Upper lobe of right lung (tissue), 1 donor: Measurements from ENCODE around the gene ADAR. TPM values are rescaled to one million over a fixed set of nuclear protein-coding genes. Genes with fewer than 3 reads are reported as not detected.
"Not testable (repeated sequence)": the region's sequence is repeated elsewhere in the genome, so short reads cannot be mapped to it uniquely, and the experiment has no call there.

ENCODE experiments used
- ATAC-seq: fragments of 200-7000 bp; cut with Tn5 transposase; one replicate; pipeline ENCODE4 v1.9.1; 2020; ENCODE audit warnings: mild to moderate bottlenecking, moderate library complexity
- DNase-seq: peaks from one replicate; pipeline ENCODE4 v3.0.0-alpha.2; 2020
- H3K27ac ChIP-seq: fragments of 200-600 bp; one replicate; pipeline ENCODE4 v1.8.0; 2022
- H3K27me3 ChIP-seq: fragments of 200-600 bp; one replicate; pipeline ENCODE4 v1.8.0; 2022; ENCODE audit warnings: mild to moderate bottlenecking
- H3K36me3 ChIP-seq: fragments of 200-600 bp; one replicate; pipeline ENCODE4 v1.8.0; 2022
- H3K4me1 ChIP-seq: fragments of 200-600 bp; one replicate; pipeline ENCODE4 v1.8.0; 2022
- H3K4me3 ChIP-seq: fragments of 200-600 bp; one replicate; pipeline ENCODE4 v1.8.0; 2022; ENCODE audit warnings: mild to moderate bottlenecking
- H3K9me3 ChIP-seq: fragments of 200-600 bp; one replicate; pipeline ENCODE4 v1.8.0; 2022
- intact Hi-C: fragments of 100-400 bp; cut with DNase I; formaldehyde crosslinking; loops from one replicate; pipeline ENCODE4 v1.11.0; 2022
- long read RNA-seq: library from polyadenylated mRNA; unstranded; transcript quantifications from one replicate; pipeline ENCODE4 v2.0.0, GENCODE V29; 2021
- total RNA-seq: library from RNA; stranded (reverse); fragmentation: NEBNext Ultra II Directional; extraction: Animal tissue kit (Norgen Biotek cat#: 25700); gene quantifications from one replicate; pipeline ENCODE4 v1.2.1, GENCODE V29; 2021
- TF ChIP-seq, protein P1 (sequence below): fragments of 200-600 bp; IDR thresholded peaks from one replicate; pipeline ENCODE4 v1.8.0; 2022; ENCODE audit warnings: antibody characterized with exemption
- donor health status: DM: no; HTN: yes; CAD: no; lungs with severe emphysema.

ADAR gene, protein sequence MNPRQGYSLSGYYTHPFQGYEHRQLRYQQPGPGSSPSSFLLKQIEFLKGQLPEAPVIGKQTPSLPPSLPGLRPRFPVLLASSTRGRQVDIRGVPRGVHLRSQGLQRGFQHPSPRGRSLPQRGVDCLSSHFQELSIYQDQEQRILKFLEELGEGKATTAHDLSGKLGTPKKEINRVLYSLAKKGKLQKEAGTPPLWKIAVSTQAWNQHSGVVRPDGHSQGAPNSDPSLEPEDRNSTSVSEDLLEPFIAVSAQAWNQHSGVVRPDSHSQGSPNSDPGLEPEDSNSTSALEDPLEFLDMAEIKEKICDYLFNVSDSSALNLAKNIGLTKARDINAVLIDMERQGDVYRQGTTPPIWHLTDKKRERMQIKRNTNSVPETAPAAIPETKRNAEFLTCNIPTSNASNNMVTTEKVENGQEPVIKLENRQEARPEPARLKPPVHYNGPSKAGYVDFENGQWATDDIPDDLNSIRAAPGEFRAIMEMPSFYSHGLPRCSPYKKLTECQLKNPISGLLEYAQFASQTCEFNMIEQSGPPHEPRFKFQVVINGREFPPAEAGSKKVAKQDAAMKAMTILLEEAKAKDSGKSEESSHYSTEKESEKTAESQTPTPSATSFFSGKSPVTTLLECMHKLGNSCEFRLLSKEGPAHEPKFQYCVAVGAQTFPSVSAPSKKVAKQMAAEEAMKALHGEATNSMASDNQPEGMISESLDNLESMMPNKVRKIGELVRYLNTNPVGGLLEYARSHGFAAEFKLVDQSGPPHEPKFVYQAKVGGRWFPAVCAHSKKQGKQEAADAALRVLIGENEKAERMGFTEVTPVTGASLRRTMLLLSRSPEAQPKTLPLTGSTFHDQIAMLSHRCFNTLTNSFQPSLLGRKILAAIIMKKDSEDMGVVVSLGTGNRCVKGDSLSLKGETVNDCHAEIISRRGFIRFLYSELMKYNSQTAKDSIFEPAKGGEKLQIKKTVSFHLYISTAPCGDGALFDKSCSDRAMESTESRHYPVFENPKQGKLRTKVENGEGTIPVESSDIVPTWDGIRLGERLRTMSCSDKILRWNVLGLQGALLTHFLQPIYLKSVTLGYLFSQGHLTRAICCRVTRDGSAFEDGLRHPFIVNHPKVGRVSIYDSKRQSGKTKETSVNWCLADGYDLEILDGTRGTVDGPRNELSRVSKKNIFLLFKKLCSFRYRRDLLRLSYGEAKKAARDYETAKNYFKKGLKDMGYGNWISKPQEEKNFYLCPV
- total RNA-seq = 205 TPM
- long read RNA-seq, full-length matches to known transcripts = 31 of 115 reads
- long read RNA-seq, partial matches to known transcripts = 52 of 115 reads
- long read RNA-seq, other reads (novel, unspliced or antisense) = 32 of 115 reads

DNA sequence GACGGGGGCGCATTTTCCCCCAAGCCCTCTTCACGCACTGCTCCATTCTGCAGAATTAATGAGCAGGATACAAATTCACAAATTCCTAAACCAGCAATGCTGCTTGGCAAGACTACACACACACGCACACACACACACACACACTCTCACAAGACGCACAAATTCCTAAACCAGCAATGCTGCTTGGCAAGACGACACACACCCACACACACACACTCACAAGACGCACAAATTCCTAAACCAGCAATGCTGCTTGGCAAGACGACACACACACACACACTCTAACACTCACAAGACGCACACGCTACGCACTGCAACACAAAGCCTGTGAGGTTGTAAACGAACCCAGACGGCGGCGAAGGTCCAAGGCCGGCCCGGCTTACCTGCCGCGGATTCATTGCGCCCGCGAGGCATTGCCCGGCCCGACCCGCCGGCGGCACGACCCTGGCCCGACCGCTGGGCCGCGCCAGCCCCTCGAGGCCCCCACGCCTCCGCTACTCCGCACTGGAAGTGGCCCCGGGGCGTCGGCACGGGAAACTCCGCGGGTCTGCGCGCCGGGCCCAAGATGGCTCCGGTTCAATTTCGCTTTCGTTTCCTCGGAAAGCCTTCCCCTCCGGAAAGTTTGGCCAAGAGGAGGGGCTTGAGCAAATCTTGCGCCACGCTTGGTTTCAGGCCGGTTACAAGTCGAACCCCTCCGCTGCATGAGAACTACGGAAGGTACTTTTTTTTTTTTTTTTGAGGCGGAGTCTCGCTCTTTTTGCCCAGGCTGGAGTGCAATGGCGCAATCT lies at the start of gene ADAR:
Gene ADAR, minus strand, starts transcription at position 578 of the 788 bp plus-strand sequence. Its CDS starts 180 bp downstream, at position 398.
- ATAC-seq = peak; percentile 94
- intact Hi-C loops = no loop called here
- TF ChIP-seq, protein P1, sequence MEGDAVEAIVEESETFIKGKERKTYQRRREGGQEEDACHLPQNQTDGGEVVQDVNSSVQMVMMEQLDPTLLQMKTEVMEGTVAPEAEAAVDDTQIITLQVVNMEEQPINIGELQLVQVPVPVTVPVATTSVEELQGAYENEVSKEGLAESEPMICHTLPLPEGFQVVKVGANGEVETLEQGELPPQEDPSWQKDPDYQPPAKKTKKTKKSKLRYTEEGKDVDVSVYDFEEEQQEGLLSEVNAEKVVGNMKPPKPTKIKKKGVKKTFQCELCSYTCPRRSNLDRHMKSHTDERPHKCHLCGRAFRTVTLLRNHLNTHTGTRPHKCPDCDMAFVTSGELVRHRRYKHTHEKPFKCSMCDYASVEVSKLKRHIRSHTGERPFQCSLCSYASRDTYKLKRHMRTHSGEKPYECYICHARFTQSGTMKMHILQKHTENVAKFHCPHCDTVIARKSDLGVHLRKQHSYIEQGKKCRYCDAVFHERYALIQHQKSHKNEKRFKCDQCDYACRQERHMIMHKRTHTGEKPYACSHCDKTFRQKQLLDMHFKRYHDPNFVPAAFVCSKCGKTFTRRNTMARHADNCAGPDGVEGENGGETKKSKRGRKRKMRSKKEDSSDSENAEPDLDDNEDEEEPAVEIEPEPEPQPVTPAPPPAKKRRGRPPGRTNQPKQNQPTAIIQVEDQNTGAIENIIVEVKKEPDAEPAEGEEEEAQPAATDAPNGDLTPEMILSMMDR = no peak
- Histone ChIP-seq H3K4me3 (peak within 1 kb of the TSS; percentile 94), H3K36me3 (peaks cover 3% of the 10 kb centered on the region), H3K9me3 (no peaks in the 10 kb centered on the region), H3K27me3 (no peaks in the 10 kb centered on the region), H3K27ac (peak within 1 kb of the TSS; percentile 98), H3K4me1 (peaks cover 48% of the 10 kb centered on the region)
- DNase-seq = peak; percentile 93

DNA sequence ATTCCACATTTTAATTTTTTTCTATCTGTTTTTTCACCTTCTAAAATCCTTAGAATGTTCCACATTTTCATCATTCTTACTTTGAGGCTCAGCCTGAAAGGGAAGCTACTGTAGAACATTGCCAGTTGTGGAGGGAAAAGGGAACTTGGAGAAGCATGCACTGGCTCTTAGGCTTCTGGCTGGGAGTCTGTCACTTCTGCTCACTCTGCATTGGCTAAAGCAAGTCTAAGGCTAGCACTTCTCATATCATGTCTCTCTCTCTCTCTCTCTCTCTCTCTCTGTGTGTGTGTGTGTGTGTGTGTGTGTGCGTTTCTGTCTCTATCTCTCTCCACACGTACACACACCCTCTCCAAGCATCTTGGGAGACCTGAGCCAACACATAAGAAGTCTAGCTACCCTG lies 49.6 kb upstream of the ADAR start:
- Histone ChIP-seq H3K9me3 (no peaks in the 10 kb centered on the region), H3K4me3 (no peak overlapping the region), H3K4me1 (no peaks in the 10 kb centered on the region), H3K27ac (no peak overlapping the region), H3K27me3 (peaks cover 21% of the 10 kb centered on the region), H3K36me3 (no peaks in the 10 kb centered on the region)
- TF ChIP-seq, protein P1 = no peak
- peak; percentile 76 for ATAC-seq
- intact Hi-C loops = no loop called here
- no peak for DNase-seq

DNA sequence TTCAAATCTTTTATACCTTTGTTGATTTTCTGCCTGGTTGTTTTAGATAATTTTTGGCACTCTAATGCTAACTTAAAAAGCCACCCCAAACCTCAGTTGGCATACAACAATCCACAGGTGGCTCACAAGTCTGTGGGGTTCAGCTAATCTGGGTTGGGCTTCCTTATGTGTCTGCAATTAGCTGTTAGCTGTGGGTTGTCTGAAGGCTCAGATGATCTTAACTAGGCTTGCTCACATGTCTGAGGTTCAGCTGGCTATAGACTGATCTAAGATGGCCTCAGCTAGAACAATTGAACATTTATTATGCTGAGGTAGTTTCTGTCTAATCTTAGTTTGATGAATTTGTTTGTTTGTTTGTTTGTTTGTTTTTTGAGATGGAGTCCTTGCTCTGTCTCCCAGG lies 44.9 kb upstream of the ADAR start:
- ATAC-seq = no peak
- Histone ChIP-seq H3K27ac (no peak overlapping the region), H3K4me1 (no peaks in the 10 kb centered on the region), H3K36me3 (no peaks in the 10 kb centered on the region), H3K4me3 (no peak overlapping the region), H3K27me3 (peaks cover 9% of the 10 kb centered on the region), H3K9me3 (no peaks in the 10 kb centered on the region)
- no peak for DNase-seq
- TF ChIP-seq, protein P1 = no peak
- intact Hi-C loops = no loop called here

DNA sequence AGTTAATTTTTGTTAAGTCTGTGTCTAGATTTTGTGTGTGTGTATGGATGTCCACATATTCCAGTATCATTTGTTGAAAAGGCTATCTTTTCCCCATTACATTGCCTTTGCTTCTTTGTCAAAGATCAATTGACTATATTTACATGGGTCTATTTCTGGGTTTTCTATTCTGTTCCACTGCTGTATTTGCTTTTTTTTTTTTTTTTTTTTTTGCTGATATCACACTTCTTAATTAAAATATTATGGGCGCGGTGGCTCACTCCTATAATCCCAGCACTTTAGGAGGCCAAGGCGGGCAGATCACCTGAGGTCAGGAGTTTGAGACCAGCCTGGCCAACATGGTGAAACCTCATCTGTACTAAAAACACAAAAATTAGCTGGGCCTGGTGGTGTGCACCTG lies 36.7 kb upstream of the ADAR start:
- H3K4me3 ChIP-seq, H3K4me1 ChIP-seq, H3K36me3 ChIP-seq, H3K27me3 ChIP-seq, H3K9me3 ChIP-seq, ATAC-seq, intact Hi-C loops, H3K27ac ChIP-seq, DNase-seq: not testable (repeated sequence)

DNA sequence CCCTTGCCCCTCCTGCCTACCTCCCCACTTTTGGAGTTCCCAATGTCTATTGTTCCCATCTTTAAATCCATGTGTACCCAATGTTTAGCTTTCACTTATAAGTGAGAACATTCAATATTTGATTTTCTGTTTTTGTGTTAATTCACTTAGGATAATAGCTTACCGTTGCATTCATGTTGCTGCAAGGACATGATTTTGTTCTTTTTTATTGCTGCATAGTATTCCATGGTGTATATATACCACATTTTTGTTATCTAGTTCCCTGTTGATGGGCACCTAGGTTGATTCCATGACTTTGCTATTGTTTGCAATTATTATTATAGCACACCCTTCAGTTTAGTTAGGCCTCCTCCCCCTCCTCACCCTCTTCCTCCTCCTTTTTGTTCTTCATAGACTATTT lies 33.5 kb upstream of the ADAR start:
- no peak for ATAC-seq
- TF ChIP-seq, protein P1 = no peak
- intact Hi-C loops = no loop called here

More for the DNA sequence above, 33.5 kb upstream of the ADAR start:
- H3K9me3 ChIP-seq = no peaks in the 10 kb centered on the region
- H3K36me3 ChIP-seq = no peaks in the 10 kb centered on the region
- no peak overlapping the region for H3K4me3 ChIP-seq
- no peaks in the 10 kb centered on the region for H3K4me1 ChIP-seq
- H3K27me3 ChIP-seq = no peaks in the 10 kb centered on the region
- DNase-seq = no peak
- H3K27ac ChIP-seq = no peak overlapping the region
